22Rv1 (cell line): ENCODE measurements around the gene CD52.

Experiments used
- H3K27ac ChIP-seq: fragments of 450-650 bp; 2 replicates; pipeline ENCODE4 v1.5.1; 2017
- ZFX ChIP-seq: fragments of 450-650 bp; IDR thresholded peaks from 2 replicates; pipeline ENCODE4 v1.6.1; 2017; ENCODE audit warnings: antibody characterized with exemption, borderline replicate concordance
- TF ChIP-seq, protein P1 (sequence below): fragments of 450-650 bp; IDR thresholded peaks from 2 replicates; pipeline ENCODE4 v1.5.1; 2017; ENCODE audit warnings: mild to moderate bottlenecking

CD52 gene

DNA sequence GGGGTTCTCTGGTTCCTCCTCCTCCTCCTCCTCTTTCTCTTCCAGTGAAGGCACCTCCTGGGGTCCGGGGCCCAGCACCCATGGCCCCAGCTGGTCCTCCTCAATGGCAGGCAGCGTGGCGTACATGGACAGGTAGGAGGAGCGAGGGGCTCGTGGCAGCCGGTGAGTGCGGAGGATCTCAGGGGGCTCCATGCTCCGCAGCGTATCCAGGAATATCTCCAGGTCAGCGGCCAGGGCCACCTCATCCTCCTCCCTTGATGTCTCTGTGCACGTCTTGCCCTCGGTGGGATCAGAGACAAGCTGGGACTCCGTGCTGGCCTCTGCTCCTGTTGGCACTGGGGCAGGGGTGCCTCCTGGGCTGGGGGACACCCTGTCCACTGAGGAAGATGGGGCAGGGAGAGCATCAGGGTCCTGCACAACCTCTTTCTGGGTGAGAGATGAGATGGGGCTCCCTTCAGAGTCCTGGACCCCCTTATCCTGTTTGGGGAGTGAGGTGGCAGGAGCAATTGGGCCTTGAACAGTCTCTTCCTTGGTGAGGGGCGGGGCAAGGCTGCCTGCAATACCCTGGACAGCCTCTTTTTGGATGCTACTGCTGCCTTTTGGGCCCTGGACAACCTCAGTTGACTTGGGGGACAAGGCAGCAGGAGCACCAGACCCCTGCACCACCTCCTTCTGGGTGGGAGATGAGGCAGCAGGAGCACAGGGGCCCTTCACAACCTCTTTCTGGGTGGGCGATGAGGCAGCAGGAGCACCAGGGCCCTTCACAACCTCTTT lies 26.6 kb downstream of the CD52 start:
- TF ChIP-seq ZFX, result no peak
- TF ChIP-seq, protein P1, sequence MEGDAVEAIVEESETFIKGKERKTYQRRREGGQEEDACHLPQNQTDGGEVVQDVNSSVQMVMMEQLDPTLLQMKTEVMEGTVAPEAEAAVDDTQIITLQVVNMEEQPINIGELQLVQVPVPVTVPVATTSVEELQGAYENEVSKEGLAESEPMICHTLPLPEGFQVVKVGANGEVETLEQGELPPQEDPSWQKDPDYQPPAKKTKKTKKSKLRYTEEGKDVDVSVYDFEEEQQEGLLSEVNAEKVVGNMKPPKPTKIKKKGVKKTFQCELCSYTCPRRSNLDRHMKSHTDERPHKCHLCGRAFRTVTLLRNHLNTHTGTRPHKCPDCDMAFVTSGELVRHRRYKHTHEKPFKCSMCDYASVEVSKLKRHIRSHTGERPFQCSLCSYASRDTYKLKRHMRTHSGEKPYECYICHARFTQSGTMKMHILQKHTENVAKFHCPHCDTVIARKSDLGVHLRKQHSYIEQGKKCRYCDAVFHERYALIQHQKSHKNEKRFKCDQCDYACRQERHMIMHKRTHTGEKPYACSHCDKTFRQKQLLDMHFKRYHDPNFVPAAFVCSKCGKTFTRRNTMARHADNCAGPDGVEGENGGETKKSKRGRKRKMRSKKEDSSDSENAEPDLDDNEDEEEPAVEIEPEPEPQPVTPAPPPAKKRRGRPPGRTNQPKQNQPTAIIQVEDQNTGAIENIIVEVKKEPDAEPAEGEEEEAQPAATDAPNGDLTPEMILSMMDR, result no peak
- no peak overlapping the region for H3K27ac ChIP-seq

DNA sequence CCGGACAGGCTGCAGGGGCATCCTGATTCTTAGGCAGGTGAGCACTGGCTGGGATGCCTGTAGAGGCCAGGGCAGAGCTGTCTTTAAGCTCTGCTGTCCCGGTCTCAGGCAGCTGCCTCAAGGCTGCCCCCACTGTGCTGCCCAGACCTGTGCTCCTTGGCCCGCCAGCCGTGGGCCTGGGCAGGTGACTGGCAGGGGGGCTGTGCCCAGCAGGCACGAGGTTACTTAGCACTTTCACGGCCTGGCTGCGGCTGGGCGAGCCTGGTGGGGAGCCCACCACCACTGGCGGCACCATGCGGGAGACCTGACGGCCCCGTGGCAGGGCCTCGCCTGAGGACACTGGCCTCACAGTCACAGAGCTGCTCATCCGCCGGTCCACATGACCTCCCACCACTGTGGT lies 28.0 kb downstream of the CD52 start:
- H3K27ac ChIP-seq, result no peak overlapping the region
- no peak for TF ChIP-seq ZFX
- TF ChIP-seq, protein P1, result no peak

DNA sequence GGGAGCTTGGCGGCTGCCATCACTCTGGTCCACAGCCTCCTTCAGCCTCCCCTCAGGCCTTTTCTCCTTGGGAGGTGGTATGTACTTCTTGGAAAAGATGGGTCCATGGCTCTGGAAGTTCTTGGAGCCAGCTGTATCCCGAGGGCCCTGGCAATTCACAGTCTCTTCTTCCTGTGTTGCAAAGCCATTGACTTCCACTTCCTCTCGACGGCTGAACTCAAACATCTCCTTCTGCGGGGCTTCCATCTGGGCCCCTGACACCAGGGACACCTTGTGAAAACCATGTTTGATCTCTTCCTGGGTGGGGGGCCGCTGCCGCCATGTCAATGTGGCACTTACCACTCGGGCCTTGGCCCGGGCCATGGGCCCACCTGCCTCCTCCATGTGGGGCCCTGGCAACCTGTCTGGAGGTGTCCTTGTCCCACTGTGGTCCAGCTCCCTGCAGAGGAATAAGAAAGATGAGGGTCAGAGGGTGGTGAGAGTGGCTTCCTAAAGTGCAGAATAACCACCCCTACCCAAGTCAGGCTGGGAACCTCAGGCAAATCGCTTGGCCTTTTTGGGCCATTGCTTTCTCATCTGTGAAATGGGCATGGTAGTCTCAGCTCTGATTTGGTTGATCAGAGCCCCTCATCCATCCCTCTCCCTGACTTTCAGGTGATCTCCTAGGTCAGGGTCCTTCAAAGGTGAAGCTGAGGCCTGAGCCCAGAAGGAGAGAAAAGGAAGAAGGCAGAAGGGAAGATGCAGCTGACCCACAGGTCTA lies 28.7 kb downstream of the CD52 start:
- H3K27ac ChIP-seq, result no peak overlapping the region
- TF ChIP-seq ZFX, result no peak
- TF ChIP-seq, protein P1, result no peak

DNA sequence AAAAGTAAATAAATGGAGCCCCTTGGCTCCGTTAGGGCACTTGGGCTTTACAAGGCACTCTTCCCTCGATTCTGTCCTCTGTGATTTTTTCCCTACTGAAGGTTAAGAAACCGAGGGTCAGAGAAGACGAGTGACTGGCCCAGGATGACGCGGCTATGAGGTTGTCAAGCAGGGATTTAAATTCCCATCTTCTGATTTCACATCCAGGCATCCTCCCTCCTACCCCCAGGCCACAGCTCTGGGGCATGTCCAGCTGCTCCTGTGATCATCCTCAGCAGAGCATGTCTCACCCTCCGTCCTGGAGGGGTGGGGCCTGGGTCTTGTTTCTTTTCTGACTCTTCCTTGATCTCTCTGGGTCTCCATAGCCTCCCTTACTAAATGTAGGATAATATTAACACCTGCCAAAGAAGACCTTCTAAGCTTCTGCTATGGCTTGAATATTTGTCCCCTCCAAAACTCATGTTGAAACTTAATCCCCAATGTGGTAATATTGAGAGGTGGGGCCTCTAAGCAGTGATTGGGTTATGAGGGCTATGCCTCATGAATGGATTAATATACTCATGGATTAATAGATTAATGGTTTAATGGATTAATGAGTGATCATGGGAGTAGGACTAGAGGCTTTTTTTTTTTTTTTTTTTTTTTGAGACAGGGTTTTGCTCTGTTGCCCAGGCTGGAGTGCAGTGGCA lies 31.6 kb downstream of the CD52 start:
- TF ChIP-seq, protein P1, result no peak
- TF ChIP-seq ZFX, result no peak
- no peak overlapping the region for H3K27ac ChIP-seq

DNA sequence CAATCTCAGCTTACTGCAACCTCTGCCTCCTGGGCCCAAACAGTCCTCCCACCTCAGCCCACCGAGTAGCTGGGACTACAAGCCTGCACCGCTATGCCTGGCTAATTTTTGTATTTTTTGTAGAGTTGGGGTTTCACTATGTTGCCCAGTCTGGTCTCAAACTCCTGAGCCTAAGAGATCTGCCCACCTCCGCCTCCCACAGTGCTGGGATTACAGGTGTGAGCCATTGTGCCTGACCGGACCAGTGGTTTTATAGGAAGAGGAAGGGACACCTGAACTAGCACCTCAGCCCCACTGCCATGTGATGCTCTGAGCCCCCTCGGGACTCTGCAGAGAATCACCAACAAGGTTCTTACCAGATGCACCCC lies 32.1 kb downstream of the CD52 start:
- H3K27ac ChIP-seq, result no peak overlapping the region
- TF ChIP-seq, protein P1, result no peak
- TF ChIP-seq ZFX, result no peak

DNA sequence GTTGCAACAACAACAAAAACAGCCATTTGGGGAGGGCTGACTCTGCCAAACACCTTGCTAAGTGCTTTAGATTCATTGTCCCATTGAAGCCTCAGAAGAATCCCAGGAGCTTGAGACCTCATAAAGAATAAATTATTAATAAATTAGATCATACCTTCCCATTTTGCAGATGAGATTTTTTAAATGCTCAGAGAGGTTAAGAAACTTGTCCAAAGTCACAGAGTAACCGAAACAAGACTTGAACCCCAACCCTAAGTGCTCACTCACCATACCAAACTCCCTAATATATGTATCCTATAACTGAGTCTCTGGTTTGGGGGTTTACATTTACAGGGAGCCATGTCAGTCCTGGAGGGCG lies 32.6 kb downstream of the CD52 start:
- TF ChIP-seq, protein P1, result no peak
- TF ChIP-seq ZFX, result no peak
- H3K27ac ChIP-seq, result no peak overlapping the region
